Measurements from ENCODE around the gene TLR2.
"Not testable (repeated sequence)": the region's sequence is repeated elsewhere in the genome, so short reads cannot be mapped to it uniquely, and the experiment has no call there.

The TLR2 gene

GRCh38 chr4:153649572-153649991, 34.5 kb upstream of the TLR2 start:
- Mint-ChIP-seq H3K36me3 (peaks cover 2% of the 10 kb centered on the region), H3K27ac (peak overlapping the region; percentile 11), H3K9me3 (no peaks in the 10 kb centered on the region), H3K4me1 (peaks cover 38% of the 10 kb centered on the region), H3K27me3 (no peaks in the 10 kb centered on the region), H3K4me3 (no peak overlapping the region)

- H3K4me1 Mint-ChIP-seq, result peaks cover 38% of the 10 kb centered on the region
- H3K27ac Mint-ChIP-seq, result peak overlapping the region; percentile 91
- H3K4me3 Mint-ChIP-seq, result peak overlapping the region; percentile 1
- no peaks in the 10 kb centered on the region for H3K9me3 Mint-ChIP-seq
- H3K36me3 Mint-ChIP-seq, result no peaks in the 10 kb centered on the region
- no peaks in the 10 kb centered on the region for H3K27me3 Mint-ChIP-seq
These were observed 33.0 kb upstream of the TLR2 start for GRCh38 chr4:153651116-153651515.

- peak overlapping the region; percentile 91 for H3K27ac Mint-ChIP-seq
- no peaks in the 10 kb centered on the region for H3K27me3 Mint-ChIP-seq
- H3K36me3 Mint-ChIP-seq, result no peaks in the 10 kb centered on the region
- H3K4me1 Mint-ChIP-seq, result peaks cover 38% of the 10 kb centered on the region
- no peaks in the 10 kb centered on the region for H3K9me3 Mint-ChIP-seq
- peak overlapping the region; percentile 1 for H3K4me3 Mint-ChIP-seq
These were observed 32.5 kb upstream of the TLR2 start for GRCh38 chr4:153651587-153651986.

- Mint-ChIP-seq H3K4me3 (no peak overlapping the region), H3K36me3 (no peaks in the 10 kb centered on the region), H3K9me3 (no peaks in the 10 kb centered on the region), H3K27me3 (no peaks in the 10 kb centered on the region), H3K27ac (peak overlapping the region; percentile 91), H3K4me1 (peaks cover 38% of the 10 kb centered on the region)
These were observed 31.9 kb upstream of the TLR2 start for GRCh38 chr4:153652051-153652784.

- Mint-ChIP-seq H3K4me1 (peaks cover 25% of the 10 kb centered on the region), H3K27ac (no peak overlapping the region), H3K9me3 (no peaks in the 10 kb centered on the region), H3K36me3 (no peaks in the 10 kb centered on the region), H3K27me3 (no peaks in the 10 kb centered on the region), H3K4me3 (no peak overlapping the region)
These were observed 29.0 kb upstream of the TLR2 start for GRCh38 chr4:153655002-153655541.

- H3K27ac Mint-ChIP-seq, result no peak overlapping the region
- H3K4me1 Mint-ChIP-seq, result peaks cover 19% of the 10 kb centered on the region
These were observed 28.2 kb upstream of the TLR2 start for GRCh38 chr4:153655928-153656327.

GRCh38 chr4:153661215-153661822, 22.8 kb upstream of the TLR2 start:
- Mint-ChIP-seq H3K4me3 (no peak overlapping the region), H3K27me3 (no peaks in the 10 kb centered on the region), H3K36me3 (no peaks in the 10 kb centered on the region), H3K27ac (no peak overlapping the region), H3K9me3 (no peaks in the 10 kb centered on the region), H3K4me1 (no peaks in the 10 kb centered on the region)

More at GRCh38 chr4:153655928-153656327, 28.2 kb upstream of the TLR2 start:
- Mint-ChIP-seq H3K4me3 (no peak overlapping the region), H3K9me3 (no peaks in the 10 kb centered on the region), H3K36me3 (no peaks in the 10 kb centered on the region), H3K27me3 (no peaks in the 10 kb centered on the region)

- Mint-ChIP-seq H3K27ac (no peak overlapping the region), H3K4me1 (no peaks in the 10 kb centered on the region), H3K27me3 (no peaks in the 10 kb centered on the region), H3K9me3 (no peaks in the 10 kb centered on the region), H3K36me3 (no peaks in the 10 kb centered on the region), H3K4me3 (no peak overlapping the region)
These were observed 22.2 kb upstream of the TLR2 start for GRCh38 chr4:153661908-153662307.

- peaks cover 1% of the 10 kb centered on the region for H3K27me3 Mint-ChIP-seq
- no peaks in the 10 kb centered on the region for H3K9me3 Mint-ChIP-seq
- no peak overlapping the region for H3K27ac Mint-ChIP-seq
- no peaks in the 10 kb centered on the region for H3K36me3 Mint-ChIP-seq
- no peak overlapping the region for H3K4me3 Mint-ChIP-seq
- no peaks in the 10 kb centered on the region for H3K4me1 Mint-ChIP-seq
These were observed 20.4 kb upstream of the TLR2 start for GRCh38 chr4:153663667-153664066.

GRCh38 chr4:153666505-153666904, 17.6 kb upstream of the TLR2 start:
- H3K27me3 Mint-ChIP-seq, H3K4me1 Mint-ChIP-seq, H3K27ac Mint-ChIP-seq, H3K36me3 Mint-ChIP-seq, H3K9me3 Mint-ChIP-seq, H3K4me3 Mint-ChIP-seq: not testable (repeated sequence)

GRCh38 chr4:153668647-153669046, 15.4 kb upstream of the TLR2 start:
- peaks cover 6% of the 10 kb centered on the region for H3K4me1 Mint-ChIP-seq

GRCh38 chr4:153669838-153670237, 14.2 kb upstream of the TLR2 start:
- Mint-ChIP-seq H3K36me3 (no peaks in the 10 kb centered on the region), H3K27ac (no peak overlapping the region), H3K4me1 (peaks cover 6% of the 10 kb centered on the region), H3K4me3 (no peak overlapping the region), H3K27me3 (peaks cover 3% of the 10 kb centered on the region), H3K9me3 (peaks cover 9% of the 10 kb centered on the region)

More at GRCh38 chr4:153668647-153669046, 15.4 kb upstream of the TLR2 start:
- Mint-ChIP-seq H3K36me3 (no peaks in the 10 kb centered on the region), H3K4me3 (no peak overlapping the region), H3K9me3 (no peaks in the 10 kb centered on the region), H3K27me3 (peaks cover 3% of the 10 kb centered on the region), H3K27ac (no peak overlapping the region)

- no peaks in the 10 kb centered on the region for H3K27me3 Mint-ChIP-seq
- peaks cover 13% of the 10 kb centered on the region for H3K9me3 Mint-ChIP-seq
- H3K4me1 Mint-ChIP-seq, result no peaks in the 10 kb centered on the region
- H3K27ac Mint-ChIP-seq, result no peak overlapping the region
- no peak overlapping the region for H3K4me3 Mint-ChIP-seq
- H3K36me3 Mint-ChIP-seq, result peaks cover 4% of the 10 kb centered on the region
These were observed 7.6 kb upstream of the TLR2 start for GRCh38 chr4:153676486-153676885.

GRCh38 chr4:153676984-153677383, 7.1 kb upstream of the TLR2 start:
- H3K9me3 Mint-ChIP-seq, result peaks cover 13% of the 10 kb centered on the region
- no peaks in the 10 kb centered on the region for H3K27me3 Mint-ChIP-seq
- no peak overlapping the region for H3K4me3 Mint-ChIP-seq
- H3K27ac Mint-ChIP-seq, result no peak overlapping the region
- H3K36me3 Mint-ChIP-seq, result peaks cover 4% of the 10 kb centered on the region
- H3K4me1 Mint-ChIP-seq, result no peaks in the 10 kb centered on the region

- Mint-ChIP-seq H3K27ac (no peak overlapping the region), H3K27me3 (peaks cover 6% of the 10 kb centered on the region), H3K4me1 (peaks cover 7% of the 10 kb centered on the region), H3K4me3 (no peak overlapping the region), H3K9me3 (peaks cover 8% of the 10 kb centered on the region), H3K36me3 (peaks cover 4% of the 10 kb centered on the region)
These were observed 4.6 kb upstream of the TLR2 start for GRCh38 chr4:153679486-153679885.

- peak overlapping the region; percentile 79 for H3K4me3 Mint-ChIP-seq
- H3K27me3 Mint-ChIP-seq, result peaks cover 6% of the 10 kb centered on the region
- no peak overlapping the region for H3K27ac Mint-ChIP-seq
- H3K36me3 Mint-ChIP-seq, result peaks cover 8% of the 10 kb centered on the region
- H3K4me1 Mint-ChIP-seq, result peaks cover 18% of the 10 kb centered on the region
- peaks cover 5% of the 10 kb centered on the region for H3K9me3 Mint-ChIP-seq
These were observed 308 bp upstream of the TLR2 start for GRCh38 chr4:153683763-153684181.

All from activated naive CD4-positive, alpha-beta T cell treated with anti-CD3 and anti-CD28 coated beads, Interleukin-2, amount 50 U/mL, for 24 hours (primary cell).